Measurements from ENCODE around the gene CIITA.

Gene CIITA

GRCh38 chr16:10850478-10850850 lies 26.5 kb upstream of the CIITA start:
- DNase-seq, result no peak

GRCh38 chr16:10851512-10851911 lies 25.5 kb upstream of the CIITA start:
- no peak for DNase-seq

GRCh38 chr16:10852286-10852685 lies 24.7 kb upstream of the CIITA start:
- no peak for DNase-seq

- DNase-seq, result no peak
Observed at GRCh38 chr16:10852948-10853347, 24.1 kb upstream of the CIITA start.

- DNase-seq, result no peak
Observed at GRCh38 chr16:10856042-10856441, 21.0 kb upstream of the CIITA start.

- DNase-seq, result no peak
Observed at GRCh38 chr16:10858203-10858602, 18.8 kb upstream of the CIITA start.

- no peak for DNase-seq
Observed at GRCh38 chr16:10859020-10859419, 18.0 kb upstream of the CIITA start.

- no peak for DNase-seq
Observed at GRCh38 chr16:10859658-10860057, 17.3 kb upstream of the CIITA start.

- no peak for DNase-seq
Observed at GRCh38 chr16:10862438-10862837, 14.6 kb upstream of the CIITA start.

- DNase-seq, result no peak
Observed at GRCh38 chr16:10865991-10866966, 10.7 kb upstream of the CIITA start.

- DNase-seq, result no peak
Observed at GRCh38 chr16:10867199-10867598, 9.8 kb upstream of the CIITA start.

- no peak for DNase-seq
Observed at GRCh38 chr16:10868104-10868595, 8.9 kb upstream of the CIITA start.

- no peak for DNase-seq
Observed at GRCh38 chr16:10868596-10869469, 8.2 kb upstream of the CIITA start.

- DNase-seq, result no peak
Observed at GRCh38 chr16:10870137-10870776, 6.7 kb upstream of the CIITA start.

GRCh38 chr16:10870808-10871156 lies 6.2 kb upstream of the CIITA start:
- no peak for DNase-seq

- no peak for DNase-seq
Observed at GRCh38 chr16:10871157-10871991, 5.6 kb upstream of the CIITA start.

GRCh38 chr16:10876315-10876714 lies 687 bp upstream of the CIITA start:
- DNase-seq, result no peak

GRCh38 chr16:10877472-10877946 lies 507 bp downstream of the CIITA start:
- no peak for DNase-seq

- no peak for DNase-seq
Observed at GRCh38 chr16:10878328-10878643, 1.3 kb downstream of the CIITA start.

GRCh38 chr16:10878644-10879501 lies 1.9 kb downstream of the CIITA start:
- DNase-seq, result no peak

All from activated naive CD4-positive, alpha-beta T cell treated with anti-CD3 and anti-CD28 coated beads, Interleukin-2, amount 50 U/mL, for 16 hours (primary cell).